ENCODE measurements around the gene ETNK2.

DNA sequence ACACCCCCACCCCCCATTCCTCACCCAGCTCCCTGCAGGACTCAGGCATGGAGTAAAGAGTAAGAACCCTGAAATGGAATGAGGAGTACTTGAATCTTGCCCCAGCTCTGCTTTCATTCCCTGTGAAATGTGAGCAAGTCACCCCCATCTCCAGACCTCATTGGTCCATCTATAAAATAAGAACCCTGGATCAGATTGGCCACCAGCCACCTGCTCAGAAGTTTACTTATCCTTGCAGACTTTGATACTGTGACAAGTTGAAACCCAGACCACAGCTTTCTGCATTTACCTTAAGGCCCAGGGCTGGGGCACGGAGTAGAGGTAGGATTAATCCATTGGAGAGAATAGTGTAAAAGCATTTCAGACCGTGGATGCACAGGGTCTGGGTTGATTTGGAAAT, 42.2 kb upstream of the ETNK2 start:
- TF ChIP-seq POLR2A (IDR thresholded peaks at IDR 0.05): no peak
- TF ChIP-seq, protein P1, sequence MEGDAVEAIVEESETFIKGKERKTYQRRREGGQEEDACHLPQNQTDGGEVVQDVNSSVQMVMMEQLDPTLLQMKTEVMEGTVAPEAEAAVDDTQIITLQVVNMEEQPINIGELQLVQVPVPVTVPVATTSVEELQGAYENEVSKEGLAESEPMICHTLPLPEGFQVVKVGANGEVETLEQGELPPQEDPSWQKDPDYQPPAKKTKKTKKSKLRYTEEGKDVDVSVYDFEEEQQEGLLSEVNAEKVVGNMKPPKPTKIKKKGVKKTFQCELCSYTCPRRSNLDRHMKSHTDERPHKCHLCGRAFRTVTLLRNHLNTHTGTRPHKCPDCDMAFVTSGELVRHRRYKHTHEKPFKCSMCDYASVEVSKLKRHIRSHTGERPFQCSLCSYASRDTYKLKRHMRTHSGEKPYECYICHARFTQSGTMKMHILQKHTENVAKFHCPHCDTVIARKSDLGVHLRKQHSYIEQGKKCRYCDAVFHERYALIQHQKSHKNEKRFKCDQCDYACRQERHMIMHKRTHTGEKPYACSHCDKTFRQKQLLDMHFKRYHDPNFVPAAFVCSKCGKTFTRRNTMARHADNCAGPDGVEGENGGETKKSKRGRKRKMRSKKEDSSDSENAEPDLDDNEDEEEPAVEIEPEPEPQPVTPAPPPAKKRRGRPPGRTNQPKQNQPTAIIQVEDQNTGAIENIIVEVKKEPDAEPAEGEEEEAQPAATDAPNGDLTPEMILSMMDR (IDR thresholded peaks at IDR 0.05): no peak

Data from body of pancreas (tissue), 4 donors.